Gastrocnemius medialis (tissue), 4 donors: ENCODE measurements around the gene IL1RAP. TPM values are rescaled to one million over a fixed set of nuclear protein-coding genes. Genes with fewer than 3 reads are reported as not detected.

Experiments used
- ATAC-seq, 2 donors: fragments of 150-250 bp; one replicate each; pipeline ENCODE4 v1.9.1; 2016
- DNase-seq, 2 donors: peaks; one replicate each; pipeline ENCODE4 v3.0.0-alpha.2; 2019
- H3K27ac ChIP-seq, 4 donors: fragments of 200-600 bp; sonication (generic); 1 replicate in 1 of 4; 2 replicates in 3 of 4; pipeline ENCODE4 v1.5.1; 2016 to 2018; ENCODE audit warnings: mild to moderate bottlenecking in 2 of 4, moderate library complexity in 1 of 4
- H3K27me3 ChIP-seq, 3 donors: fragments of 200-600 bp; sonication (generic) in 2 of 3; 1 replicate in 1 of 3; 2 replicates in 2 of 3; pipeline versions ENCODE4 v1.5.1 to v1.6.0; 2016 to 2019; ENCODE audit warnings: mild to moderate bottlenecking in 1 of 3, moderate library complexity in 1 of 3
- H3K36me3 ChIP-seq, 2 donors: fragments of 200-600 bp; sonication (generic) in 1 of 2; one replicate each; pipeline ENCODE4 v1.5.1; 2017 to 2018
- H3K4me1 ChIP-seq, 2 donors: fragments of 200-600 bp; sonication (generic) in 1 of 2; one replicate each; pipeline ENCODE4 v1.5.1; 2016 to 2017; ENCODE audit warnings: mild to moderate bottlenecking in 2 of 2
- H3K4me3 ChIP-seq, 4 donors: fragments of 200-600 bp; sonication (generic) in 3 of 4; 1 replicate in 1 of 4; 2 replicates in 3 of 4; pipeline ENCODE4 v1.5.1; 2016 to 2019; ENCODE audit warnings: mild to moderate bottlenecking in 2 of 4
- H3K9me3 ChIP-seq, 3 donors: fragments of 200-600 bp; sonication (generic) in 2 of 3; 1 replicate in 1 of 3; 2 replicates in 2 of 3; pipeline ENCODE4 v1.5.1; 2016 to 2019
- CTCF ChIP-seq, 5 experiments: fragments of 450-650 bp in 3 of 5; fragments of 200-600 bp in 2 of 5; sonication (generic) in 2 of 5; IDR thresholded peaks in 4 of 5; conservative IDR thresholded peaks in 1 of 5; 1 replicate in 4 of 5; 2 replicates in 1 of 5; pipeline ENCODE4 v1.5.1; 2016 to 2019; ENCODE audit warnings: antibody characterized with exemption in 5 of 5, mild to moderate bottlenecking in 3 of 5, moderate library complexity in 3 of 5
- POLR2A ChIP-seq, 2 donors: fragments of 450-650 bp; IDR thresholded peaks; one replicate each; pipeline ENCODE4 v1.6.1; 2017; ENCODE audit warnings: antibody characterized with exemption in 2 of 2, mild to moderate bottlenecking in 2 of 2, moderate library complexity in 2 of 2
- in situ Hi-C, 4 donors: fragments of 200-750 bp; cut with MboI; loops; one replicate each; pipeline versions ENCODE4 v1.15.0 to v1.8.0; 2017; ENCODE audit warnings: low sequenced_read_pairs in 4 of 4
- intact Hi-C: fragments of 100-400 bp; cut with DNase I; formaldehyde crosslinking; loops from one replicate; pipeline ENCODE4 v1.15.1; 2023; ENCODE audit warnings: low total_unique reads
- total RNA-seq, 4 donors: library from RNA; depleted of rRNA; stranded (reverse); fragments of >200 nt; gene quantifications; one replicate each; pipeline versions ENCODE4 v1.1.0 to v1.2.3, GENCODE V29; 2016

The IL1RAP gene
- total RNA-seq, 4 donors from 2014 or later = 1.1 to 3.3 (median 2.6) TPM

GRCh38 chr3:190596349-190597285, 82.7 kb downstream of the IL1RAP start:
- no peaks in the 10 kb centered on the region for H3K9me3 ChIP-seq
- no peak overlapping the region for H3K4me3 ChIP-seq
- no peak for TF ChIP-seq CTCF (IDR thresholded peaks at IDR 0.05 in 4 of 5, conservative IDR thresholded peaks at IDR 0.05 in 1 of 5)
- no peak for TF ChIP-seq POLR2A (IDR thresholded peaks at IDR 0.05)
- no peak for ATAC-seq
- no peak for DNase-seq
- no peaks in the 10 kb centered on the region for H3K36me3 ChIP-seq
- in situ Hi-C loops (no loop called here), intact Hi-C loops (no loop called here)
- H3K4me1 ChIP-seq = no peaks in the 10 kb centered on the region
- no peaks in the 10 kb centered on the region for H3K27me3 ChIP-seq
- no peak overlapping the region for H3K27ac ChIP-seq

- ATAC-seq (no peak), DNase-seq (no peak)
- Histone ChIP-seq H3K9me3 (no peaks in the 10 kb centered on the region), H3K27ac (no peak overlapping the region), H3K27me3 (no peaks in the 10 kb centered on the region), H3K4me1 (no peaks in the 10 kb centered on the region), H3K4me3 (no peak overlapping the region), H3K36me3 (no peaks in the 10 kb centered on the region)
- intact Hi-C loops (no loop called here), in situ Hi-C loops (no loop called here)
- TF ChIP-seq POLR2A (IDR thresholded peaks at IDR 0.05) = no peak
- TF ChIP-seq CTCF (IDR thresholded peaks at IDR 0.05 in 4 of 5, conservative IDR thresholded peaks at IDR 0.05 in 1 of 5) = no peak
Observed at GRCh38 chr3:190597291-190597690, 83.4 kb downstream of the IL1RAP start.

- intact Hi-C loops (no loop called here), in situ Hi-C loops (no loop called here)
- Histone ChIP-seq H3K27me3 (no peaks in the 10 kb centered on the region), H3K4me3 (no peak overlapping the region), H3K9me3 (no peaks in the 10 kb centered on the region), H3K27ac (no peak overlapping the region), H3K36me3 (no peaks in the 10 kb centered on the region), H3K4me1 (no peaks in the 10 kb centered on the region)
- ATAC-seq (no peak), DNase-seq (no peak)
- TF ChIP-seq POLR2A (IDR thresholded peaks at IDR 0.05) (no peak), CTCF (IDR thresholded peaks at IDR 0.05 in 4 of 5, conservative IDR thresholded peaks at IDR 0.05 in 1 of 5) (no peak)
Observed at GRCh38 chr3:190601622-190602021, 87.7 kb downstream of the IL1RAP start.

GRCh38 chr3:190605385-190605784, 91.5 kb downstream of the IL1RAP start:
- ATAC-seq (no peak), DNase-seq (no peak)
- in situ Hi-C loops = no loop called here
- Histone ChIP-seq H3K4me1 (no peaks in the 10 kb centered on the region), H3K27ac (no peak overlapping the region), H3K36me3 (no peaks in the 10 kb centered on the region), H3K27me3 (no peaks in the 10 kb centered on the region), H3K9me3 (no peaks in the 10 kb centered on the region), H3K4me3 (no peak overlapping the region)
- intact Hi-C loops = no loop called here
- TF ChIP-seq CTCF (IDR thresholded peaks at IDR 0.05 in 4 of 5, conservative IDR thresholded peaks at IDR 0.05 in 1 of 5) (no peak), POLR2A (IDR thresholded peaks at IDR 0.05) (no peak)
